Measurements from ENCODE around the gene PLEKHD1.

The PLEKHD1 gene

GRCh38 chr14:69522026-69522425 lies 37.5 kb downstream of the PLEKHD1 start:
- no peak for DNase-seq

DNA sequence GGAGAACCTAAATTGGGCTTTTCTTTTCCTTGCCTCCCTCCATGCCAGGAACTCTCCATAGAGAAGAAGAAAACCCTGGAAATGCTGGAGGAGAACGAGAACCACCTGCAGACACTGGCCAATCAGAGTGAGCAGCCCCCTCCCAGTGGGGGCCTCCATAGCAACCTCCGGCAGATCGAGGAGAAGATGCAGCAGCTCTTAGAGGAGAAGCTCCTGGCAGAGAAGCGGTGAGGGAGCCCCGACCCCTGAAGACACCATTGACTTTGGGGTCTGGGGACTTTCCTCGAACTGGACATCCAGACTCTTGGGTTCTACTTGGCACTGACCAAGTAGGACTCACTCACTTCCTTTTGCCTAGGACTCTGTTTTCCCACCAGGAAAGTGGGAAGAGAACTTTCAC lies 41.4 kb downstream of the PLEKHD1 start:
- no peak for DNase-seq

GRCh38 chr14:69527635-69528034 lies 43.1 kb downstream of the PLEKHD1 start:
- no peak for DNase-seq

- DNase-seq, result no peak
Observed at GRCh38 chr14:69528143-69528542, 43.6 kb downstream of the PLEKHD1 start.

- DNase-seq, result no peak
Observed at GRCh38 chr14:69528930-69529329, 44.4 kb downstream of the PLEKHD1 start.

- DNase-seq, result no peak
Observed at GRCh38 chr14:69529563-69529962, 45.0 kb downstream of the PLEKHD1 start.

GRCh38 chr14:69530095-69530494 lies 45.6 kb downstream of the PLEKHD1 start:
- no peak for DNase-seq

- DNase-seq, result no peak
Observed at GRCh38 chr14:69531135-69531534, 46.6 kb downstream of the PLEKHD1 start.

- DNase-seq, result no peak
Observed at GRCh38 chr14:69532561-69533340, 48.2 kb downstream of the PLEKHD1 start.

DNA sequence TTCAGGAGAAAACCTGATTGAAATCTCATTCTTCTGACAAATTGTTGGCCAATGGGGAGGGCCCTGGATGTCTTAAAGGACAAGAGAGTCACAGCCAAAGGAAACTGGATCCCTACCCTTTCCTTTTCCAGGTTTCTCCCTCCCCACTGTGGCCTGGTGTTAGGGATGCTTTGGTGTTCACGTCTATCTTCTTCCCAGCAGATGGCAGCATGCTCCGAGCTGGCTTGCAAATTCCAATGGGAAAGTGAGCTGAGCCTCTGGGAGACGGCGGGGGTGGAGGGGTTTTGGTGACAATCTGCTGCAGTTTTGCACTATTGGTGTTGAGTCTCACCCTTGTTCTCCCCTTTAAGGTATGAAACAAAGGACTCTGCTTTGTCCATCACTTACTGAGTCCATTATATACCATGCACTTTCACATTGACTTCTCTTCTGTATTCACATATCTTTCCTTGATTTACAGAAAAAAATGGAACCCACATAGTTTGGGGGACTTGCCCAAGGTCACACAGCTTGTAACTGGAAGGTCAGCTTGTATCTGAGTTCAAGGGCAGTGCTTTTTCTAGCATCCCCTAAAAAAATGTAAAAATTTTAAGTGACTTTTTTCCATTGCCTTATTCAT lies 50.8 kb downstream of the PLEKHD1 start:
- DNase-seq, result no peak

GRCh38 chr14:69536971-69537370 lies 52.4 kb downstream of the PLEKHD1 start:
- DNase-seq, result no peak

DNA sequence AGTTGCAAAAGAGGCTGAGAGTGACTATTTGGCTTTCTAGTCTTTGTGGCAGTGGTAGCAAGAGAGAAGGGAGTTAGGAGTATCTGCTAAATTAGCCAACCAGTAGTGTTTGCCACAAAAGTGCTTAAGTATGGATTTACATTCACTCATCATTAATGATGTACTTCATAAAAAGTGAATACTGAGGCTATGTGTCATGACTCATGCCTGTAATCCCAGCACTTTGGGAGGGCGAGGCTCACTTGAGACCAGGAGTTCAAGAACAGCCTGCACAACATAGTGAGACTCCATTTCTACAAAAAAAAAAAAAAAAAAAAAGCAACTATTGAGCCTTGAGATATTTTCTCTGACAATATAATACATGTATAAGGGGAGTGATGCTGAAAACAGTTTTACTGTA lies 53.4 kb downstream of the PLEKHD1 start:
- no peak for DNase-seq

DNA sequence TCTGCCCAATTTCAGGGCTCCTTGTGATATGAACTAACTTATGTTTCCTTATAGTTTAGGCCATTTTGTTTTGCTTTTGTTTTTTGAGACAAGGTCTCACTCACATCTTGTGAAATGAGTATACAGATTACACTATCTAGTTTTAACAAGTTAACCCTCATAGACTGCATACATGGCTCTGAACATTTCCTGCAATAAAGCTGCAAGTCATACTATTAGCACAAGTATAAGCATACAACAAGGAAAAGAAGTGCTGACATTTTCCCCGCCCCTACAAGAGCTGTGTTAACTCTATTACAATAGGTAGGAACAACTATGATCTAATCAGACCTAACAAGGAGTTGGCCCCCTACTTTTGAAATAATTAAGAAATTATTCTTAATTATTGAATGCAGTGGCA lies 54.2 kb downstream of the PLEKHD1 start:
- no peak for DNase-seq

DNA sequence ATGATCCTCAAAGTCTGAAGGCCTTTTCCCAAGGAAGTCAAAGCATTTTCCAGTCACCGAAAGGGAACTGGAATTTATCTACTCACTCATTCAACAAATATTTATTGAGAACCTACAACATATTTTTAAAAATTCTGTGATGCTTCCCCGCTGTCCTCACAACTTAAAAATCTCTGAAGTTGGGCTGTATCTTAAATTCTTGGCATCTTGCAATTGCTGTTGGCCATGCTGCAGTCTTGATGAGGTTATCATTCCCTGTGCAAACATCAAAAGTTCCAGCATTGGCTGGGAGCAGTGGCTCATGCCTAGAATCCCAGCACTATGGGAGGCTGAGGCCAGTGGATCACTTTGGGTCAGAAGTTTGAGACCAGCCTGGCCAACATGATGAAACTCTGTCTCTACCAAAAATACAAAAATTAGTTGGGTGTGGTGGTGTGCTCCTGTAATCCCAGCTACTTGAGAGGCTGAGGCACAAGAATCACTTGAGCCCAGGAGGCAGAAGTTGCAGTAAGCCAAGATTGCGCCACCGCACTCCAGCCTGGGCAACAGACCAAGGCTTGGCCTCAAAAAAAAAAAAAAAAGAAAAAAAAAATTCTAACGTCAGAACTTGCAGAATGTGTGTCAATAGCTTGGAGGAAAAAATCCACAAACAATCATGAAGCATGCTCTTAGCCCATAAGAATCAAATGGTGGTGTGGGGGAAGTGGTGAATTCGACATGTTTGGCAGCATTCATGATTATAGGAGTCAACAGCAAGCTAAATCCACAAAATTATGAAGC lies 55.3 kb downstream of the PLEKHD1 start:
- DNase-seq, result no peak

GRCh38 chr14:69540654-69541335 lies 56.3 kb downstream of the PLEKHD1 start:
- DNase-seq, result no peak

GRCh38 chr14:69542311-69542710 lies 57.8 kb downstream of the PLEKHD1 start:
- no peak for DNase-seq

- DNase-seq, result peak; percentile 56
Observed at GRCh38 chr14:69543341-69544115, 59.0 kb downstream of the PLEKHD1 start.

- DNase-seq, result peak; percentile 79
Observed at GRCh38 chr14:69547701-69548348, 63.3 kb downstream of the PLEKHD1 start.

- DNase-seq, result no peak
Observed at GRCh38 chr14:69548566-69548965, 64.0 kb downstream of the PLEKHD1 start.

DNA sequence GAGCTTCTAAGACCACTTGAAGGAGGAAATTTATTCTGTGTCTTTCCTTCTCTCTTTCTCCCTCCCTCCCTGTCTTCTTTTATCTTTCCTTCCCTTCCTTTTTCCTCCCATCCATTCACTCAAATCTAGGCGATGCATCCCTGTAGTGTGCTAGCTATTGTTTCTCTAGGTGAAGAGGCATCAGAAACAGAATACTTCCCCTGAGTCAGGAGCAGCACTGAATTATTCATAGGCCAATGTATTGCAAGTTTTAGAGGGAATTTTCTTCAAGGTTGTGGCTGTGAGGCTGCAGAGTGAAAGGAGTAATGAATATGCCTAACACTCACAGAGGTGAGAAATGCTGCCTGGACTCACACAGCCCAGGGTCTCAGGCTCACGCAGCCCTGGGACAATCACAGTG lies 67.0 kb downstream of the PLEKHD1 start:
- no peak for DNase-seq

DNA sequence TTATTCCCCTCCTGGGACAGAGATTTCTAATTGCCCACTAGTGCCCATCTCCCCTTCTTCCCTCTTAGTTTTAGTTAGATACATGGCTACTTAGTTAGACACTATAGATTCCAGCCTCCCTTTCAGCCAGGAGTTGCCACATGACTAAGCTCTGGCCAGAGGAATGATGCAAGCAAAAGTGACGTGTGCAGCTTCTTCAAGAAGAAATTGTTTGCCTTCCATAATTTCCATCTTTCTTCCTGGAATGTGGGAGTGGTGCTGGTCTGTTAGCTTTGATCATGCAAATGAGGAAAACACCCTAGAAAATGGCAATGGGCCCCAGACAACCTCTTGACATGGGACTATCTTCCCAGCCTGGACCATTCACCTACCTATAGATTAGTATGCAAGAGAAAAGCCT lies 68.7 kb downstream of the PLEKHD1 start:
- DNase-seq, result no peak

- no peak for DNase-seq
Observed at GRCh38 chr14:69554500-69554899, 70.0 kb downstream of the PLEKHD1 start.
